Activated naive CD4-positive, alpha-beta T cell treated with anti-CD3 and anti-CD28 coated beads, Interleukin-2, amount 10 ng/mL, durations not matched to agents 7 days and 5 days (primary cell): ENCODE measurements around the gene RNU1-3.
"Not testable (repeated sequence)": the region's sequence is repeated elsewhere in the genome, so short reads cannot be mapped to it uniquely, and the experiment has no call there.

Source experiments
- CTCF ChIA-PET: fragments of 350-600 bp; sonication (Branson Sonifier 250); formaldehyde crosslinking; loops from one replicate; lab custom pipeline; 2021; ENCODE audit warnings: antibody characterized with exemption; lab: Charles Lee
- DNase-seq: peaks from one replicate; pipeline ENCODE4 v3.0.0-alpha.2; 2020
- H3K27ac Mint-ChIP-seq: one replicate; pipeline ENCODE4 v1.8.0; 2021; ENCODE audit warnings: mild to moderate bottlenecking, moderate library complexity, mixed read lengths
- H3K27me3 Mint-ChIP-seq: one replicate; pipeline ENCODE4 v1.8.0; 2021; ENCODE audit warnings: mild to moderate bottlenecking, mixed read lengths
- H3K36me3 Mint-ChIP-seq: one replicate; pipeline ENCODE4 v1.8.0; 2021; ENCODE audit warnings: mixed read lengths
- H3K4me1 Mint-ChIP-seq: one replicate; pipeline ENCODE4 v1.8.0; 2021; ENCODE audit warnings: mixed read lengths
- H3K4me3 Mint-ChIP-seq: one replicate; pipeline ENCODE4 v1.8.0; 2021; ENCODE audit warnings: mild to moderate bottlenecking, moderate library complexity, mixed read lengths
- H3K9me3 Mint-ChIP-seq: one replicate; pipeline ENCODE4 v1.8.0; 2021; ENCODE audit warnings: mixed read lengths

Gene RNU1-3

DNA sequence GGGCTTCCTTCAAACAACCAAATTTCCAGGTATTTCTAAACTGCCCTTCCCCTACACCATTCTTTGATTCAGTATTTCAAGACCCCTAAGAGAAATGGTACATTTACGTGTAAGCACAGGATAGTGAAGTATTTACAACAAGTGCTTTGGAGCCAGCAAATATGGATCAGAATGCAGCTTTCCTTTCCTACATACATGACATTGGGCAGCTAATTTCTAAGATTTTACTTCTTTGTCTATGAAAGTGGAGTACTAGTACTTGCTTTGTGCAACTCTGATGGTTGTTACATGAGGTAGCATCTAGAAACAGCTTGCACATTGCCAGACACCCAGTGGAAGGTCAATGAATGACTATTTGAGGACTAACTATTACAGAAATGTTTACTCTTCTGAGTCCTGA is 15.2 kb downstream of the RNU1-3 start:
- H3K4me3 Mint-ChIP-seq, CTCF ChIA-PET, H3K4me1 Mint-ChIP-seq, H3K9me3 Mint-ChIP-seq, DNase-seq, H3K27ac Mint-ChIP-seq, H3K36me3 Mint-ChIP-seq: not testable (repeated sequence)
- peaks cover 28% of the 10 kb centered on the region for H3K27me3 Mint-ChIP-seq

DNA sequence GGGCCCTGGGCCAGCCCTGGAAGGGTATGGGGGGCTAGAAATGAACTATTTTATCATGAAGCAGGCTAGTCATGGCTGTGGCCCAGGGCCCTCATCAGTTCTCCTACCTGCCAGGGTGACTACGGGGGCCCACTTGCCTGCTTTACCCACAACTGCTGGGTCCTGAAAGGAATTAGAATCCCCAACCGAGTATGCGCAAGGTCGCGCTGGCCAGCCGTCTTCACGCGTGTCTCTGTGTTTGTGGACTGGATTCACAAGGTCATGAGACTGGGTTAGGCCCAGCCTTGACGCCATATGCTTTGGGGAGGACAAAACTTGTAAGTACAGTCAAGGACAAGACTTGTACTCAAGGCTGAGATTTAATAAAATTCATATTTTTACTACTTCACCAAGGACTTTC is 16.8 kb downstream of the RNU1-3 start:
- CTCF ChIA-PET, H3K36me3 Mint-ChIP-seq, H3K4me1 Mint-ChIP-seq, H3K9me3 Mint-ChIP-seq, H3K27ac Mint-ChIP-seq, H3K4me3 Mint-ChIP-seq: not testable (repeated sequence)
- peak; percentile 19 for DNase-seq
- peaks cover 33% of the 10 kb centered on the region for H3K27me3 Mint-ChIP-seq

DNA sequence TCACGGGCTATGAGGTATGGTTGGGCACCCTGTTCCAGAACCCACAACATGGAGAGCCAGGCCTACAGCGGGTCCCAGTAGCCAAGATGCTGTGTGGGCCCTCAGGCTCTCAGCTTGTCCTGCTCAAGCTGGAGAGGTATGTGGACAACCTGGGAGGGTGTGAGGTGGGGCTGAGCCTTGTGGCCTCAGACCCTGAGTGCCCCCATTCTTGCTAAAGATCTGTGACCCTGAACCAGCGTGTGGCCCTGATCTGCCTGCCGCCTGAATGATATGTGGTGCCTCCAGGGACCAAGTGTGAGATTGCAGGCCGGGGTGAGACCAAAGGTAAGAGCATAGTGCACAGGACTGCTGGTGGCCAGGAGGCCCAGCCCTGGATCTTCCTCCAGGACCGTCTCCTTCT is 17.4 kb downstream of the RNU1-3 start:
- H3K27me3 Mint-ChIP-seq, result peaks cover 33% of the 10 kb centered on the region
- H3K4me3 Mint-ChIP-seq, CTCF ChIA-PET: not testable (repeated sequence)

DNA sequence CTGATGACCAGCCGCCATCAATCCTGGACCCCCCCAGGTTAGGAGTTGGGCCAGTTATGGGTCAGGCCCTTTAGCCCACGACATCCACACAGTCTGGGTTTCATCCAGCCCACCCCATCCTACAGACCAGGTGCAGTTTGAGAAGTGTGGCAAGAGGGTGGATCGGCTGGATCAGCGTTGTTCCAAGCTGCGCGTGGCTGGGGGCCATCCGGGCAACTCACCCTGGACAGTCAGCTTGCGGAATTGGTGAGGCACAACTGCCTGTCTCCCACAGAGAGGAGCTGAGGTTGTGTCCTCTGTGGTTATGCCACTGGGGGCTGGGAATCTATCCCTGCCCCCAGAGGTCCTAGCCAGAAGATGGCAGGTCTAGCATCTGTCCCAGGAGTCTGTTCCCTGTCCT is 18.0 kb downstream of the RNU1-3 start:
- H3K36me3 Mint-ChIP-seq, H3K4me1 Mint-ChIP-seq, DNase-seq, CTCF ChIA-PET, H3K27ac Mint-ChIP-seq, H3K4me3 Mint-ChIP-seq, H3K9me3 Mint-ChIP-seq: not testable (repeated sequence)
- H3K27me3 Mint-ChIP-seq, result peaks cover 33% of the 10 kb centered on the region

More for the DNA sequence above, 17.4 kb downstream of the RNU1-3 start:
- H3K4me1 Mint-ChIP-seq, H3K9me3 Mint-ChIP-seq, H3K27ac Mint-ChIP-seq, H3K36me3 Mint-ChIP-seq: not testable (repeated sequence)
- peak; percentile 19 for DNase-seq

DNA sequence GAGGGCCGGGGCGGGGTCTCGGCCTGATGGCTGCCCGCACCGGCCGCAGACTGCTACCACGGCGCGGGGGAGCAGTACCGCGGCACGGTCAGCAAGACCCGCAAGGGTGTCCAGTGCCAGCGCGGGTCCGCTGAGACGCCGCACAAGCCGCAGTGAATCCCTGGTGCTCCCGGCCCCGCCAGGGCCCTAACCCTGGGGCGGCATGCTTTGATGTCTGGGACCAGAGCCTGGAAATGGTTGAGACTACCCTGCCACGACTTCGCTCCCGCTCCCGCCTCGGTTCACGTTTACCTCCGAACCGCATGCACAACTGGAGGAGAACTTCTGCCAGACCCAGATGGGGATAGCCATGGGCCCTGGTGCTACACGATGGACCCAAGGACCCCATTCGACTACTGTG is 18.5 kb downstream of the RNU1-3 start:
- H3K27ac Mint-ChIP-seq, H3K4me1 Mint-ChIP-seq, CTCF ChIA-PET, H3K9me3 Mint-ChIP-seq, DNase-seq, H3K36me3 Mint-ChIP-seq, H3K4me3 Mint-ChIP-seq: not testable (repeated sequence)
- H3K27me3 Mint-ChIP-seq, result peaks cover 33% of the 10 kb centered on the region

DNA sequence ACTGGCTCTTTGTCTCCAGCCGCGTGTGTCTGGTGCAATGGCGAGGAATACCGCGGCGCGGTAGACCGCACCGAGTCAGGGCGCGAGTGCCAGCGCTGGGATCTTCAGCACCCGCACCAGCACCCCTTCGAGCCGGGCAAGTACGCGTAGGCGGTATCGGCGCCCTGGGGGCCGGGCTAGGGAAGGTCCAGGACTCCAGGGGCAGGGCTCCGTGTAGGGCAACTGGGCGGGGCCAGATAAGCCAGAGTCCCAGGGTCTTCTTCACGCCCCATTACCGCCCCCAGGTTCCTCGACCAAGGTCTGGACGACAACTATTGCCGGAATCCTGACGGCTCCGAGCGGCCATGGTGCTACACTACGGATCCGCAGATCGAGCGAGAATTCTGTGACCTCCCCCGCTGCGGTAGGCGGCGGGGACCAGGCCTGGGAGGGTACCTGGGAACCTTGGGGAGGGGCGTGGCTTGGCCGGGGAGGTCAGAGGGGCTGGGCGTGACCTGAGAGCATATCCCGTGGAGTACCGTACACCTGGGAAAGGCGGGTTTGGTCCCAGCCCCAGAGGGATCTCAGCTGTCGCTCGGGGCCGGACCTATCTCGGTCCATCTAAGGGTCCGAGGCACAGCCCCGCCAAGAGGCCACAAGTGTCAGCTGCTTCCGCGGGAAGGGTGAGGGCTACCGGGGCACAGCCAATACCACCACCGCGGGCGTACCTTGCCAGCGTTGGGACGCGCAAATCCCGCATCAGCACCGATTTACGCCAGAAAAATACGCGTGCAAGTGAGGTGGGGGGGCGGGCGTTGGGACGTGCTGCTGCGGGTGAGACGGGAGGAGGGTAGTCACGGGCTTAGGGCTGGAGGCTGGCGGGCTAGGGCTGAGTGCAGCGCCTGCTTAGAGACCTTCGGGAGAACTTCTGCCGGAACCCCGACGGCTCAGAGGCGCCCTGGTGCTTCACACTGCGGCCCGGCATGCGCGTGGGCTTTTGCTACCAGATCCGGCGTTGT is 19.3 kb downstream of the RNU1-3 start:
- H3K4me1 Mint-ChIP-seq, H3K4me3 Mint-ChIP-seq, H3K9me3 Mint-ChIP-seq, H3K36me3 Mint-ChIP-seq, CTCF ChIA-PET, H3K27ac Mint-ChIP-seq: not testable (repeated sequence)
- peaks cover 33% of the 10 kb centered on the region for H3K27me3 Mint-ChIP-seq
- peak; percentile 35 for DNase-seq

DNA sequence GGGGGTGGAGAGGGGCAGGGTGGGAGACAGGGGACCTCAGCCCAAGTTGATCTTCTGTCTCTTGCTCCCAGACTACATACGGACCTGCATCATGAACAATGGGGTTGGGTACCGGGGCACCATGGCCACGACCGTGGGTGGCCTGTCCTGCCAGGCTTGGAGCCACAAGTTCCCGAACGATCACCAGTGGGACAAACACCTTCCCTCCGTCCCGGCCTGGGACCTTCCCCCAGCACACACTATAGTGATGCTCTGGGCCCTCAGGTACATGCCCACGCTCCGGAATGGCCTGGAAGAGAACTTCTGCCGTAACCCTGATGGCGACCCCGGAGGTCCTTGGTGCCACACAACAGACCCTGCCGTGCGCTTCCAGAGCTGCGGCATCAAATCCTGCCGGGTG is 20.0 kb downstream of the RNU1-3 start:
- H3K9me3 Mint-ChIP-seq, CTCF ChIA-PET, H3K27ac Mint-ChIP-seq, H3K36me3 Mint-ChIP-seq, H3K4me1 Mint-ChIP-seq, DNase-seq, H3K4me3 Mint-ChIP-seq: not testable (repeated sequence)
- H3K27me3 Mint-ChIP-seq, result peaks cover 33% of the 10 kb centered on the region

DNA sequence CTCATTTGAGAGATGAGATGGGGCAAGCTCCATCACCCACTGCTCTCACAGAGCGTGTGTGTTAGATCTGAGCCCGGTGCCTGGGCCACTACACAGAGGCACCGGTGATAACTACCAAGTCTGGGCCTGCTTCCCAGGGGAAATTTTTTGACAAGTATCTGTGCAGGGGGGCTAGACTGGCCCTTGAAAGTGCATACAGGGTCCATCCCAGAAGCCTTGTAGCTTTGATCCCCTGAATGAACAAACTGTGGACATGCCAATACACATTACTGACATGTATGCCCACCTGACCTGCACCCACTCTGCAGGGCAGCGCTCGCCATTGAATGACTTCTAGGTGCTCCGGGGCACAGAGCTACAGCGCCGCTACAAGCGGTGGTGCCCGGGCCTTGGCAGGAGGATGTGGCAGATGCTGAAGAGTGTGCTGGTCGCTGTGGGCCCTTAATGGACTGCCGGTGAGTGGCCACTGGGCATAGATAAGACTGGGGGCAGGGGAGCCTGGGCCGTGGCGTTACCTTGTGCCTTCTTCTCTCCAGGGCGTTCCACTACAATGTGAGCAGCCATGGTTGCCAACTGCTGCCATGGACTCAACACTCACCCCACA is 20.6 kb downstream of the RNU1-3 start:
- H3K27ac Mint-ChIP-seq, H3K4me1 Mint-ChIP-seq, H3K36me3 Mint-ChIP-seq, CTCF ChIA-PET, H3K9me3 Mint-ChIP-seq, H3K4me3 Mint-ChIP-seq: not testable (repeated sequence)
- DNase-seq, result peak; percentile 17
- H3K27me3 Mint-ChIP-seq, result peaks cover 33% of the 10 kb centered on the region

DNA sequence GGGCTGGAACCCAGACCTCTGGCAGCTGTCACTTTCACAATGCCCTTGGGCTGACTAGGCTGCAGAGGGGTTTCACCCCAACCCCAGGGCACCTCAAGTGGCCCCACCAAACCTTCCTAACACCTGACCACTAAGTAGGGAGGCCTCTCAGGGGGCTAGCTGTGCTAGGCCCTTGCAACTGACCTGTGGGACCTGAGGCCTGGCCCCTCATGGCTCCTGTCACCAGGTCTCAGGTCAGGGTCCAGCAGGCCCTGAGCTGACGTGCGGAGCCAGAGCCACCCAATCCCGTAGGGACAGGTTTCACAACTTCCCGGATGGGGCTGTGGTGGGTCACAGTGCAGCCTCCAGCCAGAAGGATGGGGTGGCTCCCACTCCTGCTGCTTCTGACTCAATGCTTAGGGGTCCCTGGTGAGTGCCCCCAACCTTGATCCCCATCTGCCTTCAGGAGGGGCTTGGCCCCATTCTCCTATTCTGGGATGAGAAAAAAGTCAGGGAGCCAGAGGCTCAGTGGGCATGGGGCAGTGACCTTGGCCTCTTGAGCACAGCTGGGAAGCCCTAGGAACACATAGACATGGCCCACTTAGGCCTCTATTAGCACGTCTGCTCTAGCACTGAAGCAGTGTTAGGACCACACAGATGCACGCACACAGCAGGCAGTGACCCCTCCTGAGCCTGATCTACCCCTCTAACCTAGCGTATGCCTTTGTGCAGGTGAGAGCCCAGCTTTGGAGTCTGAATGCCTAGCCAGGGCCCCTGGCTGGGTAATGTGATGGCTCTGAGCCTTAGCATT is 21.3 kb downstream of the RNU1-3 start:
- DNase-seq, result peak; percentile 26
- H3K27ac Mint-ChIP-seq, H3K4me3 Mint-ChIP-seq, H3K9me3 Mint-ChIP-seq, H3K36me3 Mint-ChIP-seq, CTCF ChIA-PET, H3K4me1 Mint-ChIP-seq: not testable (repeated sequence)
- peaks cover 33% of the 10 kb centered on the region for H3K27me3 Mint-ChIP-seq

DNA sequence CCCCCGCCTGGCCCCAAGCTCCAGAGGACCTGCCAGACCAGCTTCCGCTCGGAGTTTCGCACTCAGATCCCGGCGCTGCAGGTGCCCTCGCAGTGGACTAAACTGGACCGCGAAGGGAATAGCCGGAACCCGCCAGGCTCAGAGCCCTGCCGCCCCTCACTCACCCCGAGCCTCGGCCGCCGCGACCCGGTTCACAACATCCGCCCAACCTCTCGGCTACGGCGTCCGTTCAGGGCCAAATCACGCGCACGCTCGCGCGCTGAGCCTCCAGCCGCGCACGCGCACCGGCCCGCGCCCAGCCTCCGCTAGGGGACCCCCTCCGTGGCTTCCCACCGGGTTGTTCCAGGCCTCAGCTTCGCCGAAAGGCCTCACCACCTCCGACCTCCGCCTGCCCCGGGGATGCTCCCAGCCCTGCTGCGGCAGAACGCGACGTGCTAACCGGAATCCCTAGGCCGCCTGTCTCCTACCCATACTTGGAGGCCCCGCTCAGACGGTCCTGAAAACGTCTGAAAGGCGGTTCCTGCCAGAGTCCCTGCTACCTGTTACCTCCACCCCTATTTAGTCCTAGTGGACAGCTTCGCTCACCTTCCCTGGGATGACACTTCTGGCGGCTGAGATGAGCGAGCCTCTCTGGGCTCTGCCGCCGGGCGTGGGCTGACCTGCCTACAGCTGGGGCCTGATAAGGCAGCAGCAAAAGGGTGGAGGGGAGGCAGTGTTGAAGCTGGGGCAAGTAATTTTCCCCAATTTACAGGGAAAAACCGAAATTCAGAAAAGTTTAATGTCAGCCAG is 22.1 kb downstream of the RNU1-3 start:
- DNase-seq, result peak; percentile 98
- peaks cover 33% of the 10 kb centered on the region for H3K27me3 Mint-ChIP-seq
- not testable (repeated sequence) for H3K4me3 Mint-ChIP-seq, H3K36me3 Mint-ChIP-seq, H3K4me1 Mint-ChIP-seq, H3K27ac Mint-ChIP-seq, H3K9me3 Mint-ChIP-seq
- CTCF ChIA-PET, result interaction anchor here (0.7 to 1.0 kb wide), 2 partner anchors 14 to 29 kb away, joined by 3 read pairs; no protein-coding TSS in a partner anchor

DNA sequence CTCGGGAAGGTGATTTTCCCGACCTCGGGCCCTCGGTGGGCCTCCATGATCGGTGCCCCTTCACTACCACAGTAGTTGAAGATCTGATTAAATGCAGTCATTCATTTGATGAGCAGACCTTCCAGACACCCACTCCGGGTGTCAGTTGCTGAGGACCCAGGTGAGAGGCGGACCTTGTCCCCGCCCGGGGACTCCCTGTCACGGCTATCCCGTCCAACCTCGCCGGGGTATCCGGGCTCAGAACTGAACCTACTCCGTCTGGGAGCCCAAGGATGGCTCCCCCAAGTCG is 22.6 kb downstream of the RNU1-3 start:
- Mint-ChIP-seq H3K4me3 (no peak overlapping the region), H3K4me1 (no peaks in the 10 kb centered on the region), H3K27ac (no peak overlapping the region), H3K9me3 (no peaks in the 10 kb centered on the region), H3K27me3 (peaks cover 28% of the 10 kb centered on the region), H3K36me3 (no peaks in the 10 kb centered on the region)
- DNase-seq, result no peak
- CTCF ChIA-PET, result interaction anchor here (0.7 to 1.0 kb wide), 2 partner anchors 13 to 28 kb away, joined by 3 read pairs; no protein-coding TSS in a partner anchor

DNA sequence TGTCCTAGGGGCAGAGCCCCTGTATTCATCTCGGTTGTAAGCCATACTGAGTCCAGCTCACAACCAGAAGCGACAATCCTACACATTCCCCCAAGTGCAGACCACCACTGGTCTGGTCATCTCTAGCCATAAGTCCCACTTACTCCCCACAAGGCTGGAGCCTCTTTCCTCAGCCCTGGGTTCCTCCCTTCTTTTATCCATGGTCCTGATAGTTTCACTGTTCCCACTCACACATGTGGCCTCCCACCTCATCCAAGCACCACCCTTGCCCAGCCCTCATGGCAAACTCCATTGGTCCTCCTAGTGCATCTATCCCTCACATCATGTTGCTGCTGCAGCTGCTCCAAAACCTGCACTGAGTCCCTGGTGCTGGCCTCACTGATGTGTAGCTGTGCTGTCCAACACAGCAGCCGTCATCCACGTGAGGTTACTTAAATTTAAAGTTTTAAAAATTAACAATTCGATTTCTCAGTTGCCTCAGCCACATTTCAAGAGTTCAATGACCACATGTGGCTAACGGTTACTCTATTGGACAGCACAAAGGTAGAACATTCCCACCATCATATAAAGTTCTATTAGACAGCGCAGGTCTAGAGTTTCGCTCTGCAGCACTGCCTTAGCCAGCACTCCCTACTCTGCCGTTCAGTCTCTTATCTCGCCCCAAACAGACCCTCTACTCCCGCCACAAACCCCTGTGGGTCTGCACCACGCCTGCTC is 23.1 kb downstream of the RNU1-3 start:
- H3K27ac Mint-ChIP-seq, H3K4me1 Mint-ChIP-seq, H3K4me3 Mint-ChIP-seq, H3K9me3 Mint-ChIP-seq, H3K36me3 Mint-ChIP-seq: not testable (repeated sequence)
- H3K27me3 Mint-ChIP-seq, result peaks cover 23% of the 10 kb centered on the region
- CTCF ChIA-PET, result interaction anchor here (0.7 to 1.0 kb wide), 2 partner anchors 12 to 27 kb away, joined by 3 read pairs; no protein-coding TSS in a partner anchor
- peak; percentile 40 for DNase-seq

DNA sequence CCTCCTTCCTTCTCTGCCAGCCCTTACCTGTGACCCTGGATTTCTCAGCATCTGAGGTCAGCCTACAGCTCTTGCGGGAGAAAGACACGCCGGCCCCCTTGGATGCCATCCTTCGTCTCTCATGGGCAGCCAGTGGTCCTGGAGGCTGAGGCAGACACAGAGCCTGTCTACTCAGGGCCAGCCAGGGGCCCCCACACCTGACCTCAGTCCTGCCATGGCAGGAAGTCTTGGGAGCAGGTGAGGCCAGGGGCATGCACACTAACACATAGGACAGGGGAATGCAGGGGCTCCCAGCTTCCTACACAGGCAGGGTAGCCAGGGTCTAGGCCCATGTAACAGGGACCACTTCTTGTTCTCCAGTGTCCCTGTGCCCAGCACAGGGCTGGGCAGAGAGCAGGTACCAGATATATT is 23.7 kb downstream of the RNU1-3 start:
- H3K4me1 Mint-ChIP-seq, H3K9me3 Mint-ChIP-seq, CTCF ChIA-PET, H3K27ac Mint-ChIP-seq, H3K36me3 Mint-ChIP-seq, H3K4me3 Mint-ChIP-seq: not testable (repeated sequence)
- H3K27me3 Mint-ChIP-seq, result peaks cover 16% of the 10 kb centered on the region
- DNase-seq, result peak; percentile 23
